ENCODE results near the gene BACE2.
"Not testable (repeated sequence)": the region's sequence is repeated elsewhere in the genome, so short reads cannot be mapped to it uniquely, and the experiment has no call there.

Gene BACE2

GRCh38 chr21:41186755-41187536 is 19.0 kb downstream of the BACE2 start:
- no peak for DNase-seq

- DNase-seq = no peak
Observed at GRCh38 chr21:41187537-41188025, 19.6 kb downstream of the BACE2 start.

- DNase-seq = no peak
Observed at GRCh38 chr21:41188486-41189149, 20.7 kb downstream of the BACE2 start.

GRCh38 chr21:41189150-41189745 is 21.3 kb downstream of the BACE2 start:
- no peak for DNase-seq

GRCh38 chr21:41192552-41192951 is 24.6 kb downstream of the BACE2 start:
- not testable (repeated sequence) for DNase-seq

- DNase-seq = no peak
Observed at GRCh38 chr21:41195311-41195710, 27.4 kb downstream of the BACE2 start.

- no peak for DNase-seq
Observed at GRCh38 chr21:41196993-41197392, 29.0 kb downstream of the BACE2 start.

- DNase-seq = no peak
Observed at GRCh38 chr21:41197582-41197981, 29.6 kb downstream of the BACE2 start.

GRCh38 chr21:41198647-41199046 is 30.7 kb downstream of the BACE2 start:
- DNase-seq = not testable (repeated sequence)

- no peak for DNase-seq
Observed at GRCh38 chr21:41199123-41199522, 31.2 kb downstream of the BACE2 start.

- no peak for DNase-seq
Observed at GRCh38 chr21:41199588-41199987, 31.6 kb downstream of the BACE2 start.

- DNase-seq = no peak
Observed at GRCh38 chr21:41201385-41201784, 33.4 kb downstream of the BACE2 start.

GRCh38 chr21:41204736-41205135 is 36.8 kb downstream of the BACE2 start:
- DNase-seq = no peak

- no peak for DNase-seq
Observed at GRCh38 chr21:41207401-41208375, 39.7 kb downstream of the BACE2 start.

GRCh38 chr21:41208376-41208763 is 40.4 kb downstream of the BACE2 start:
- no peak for DNase-seq

- no peak for DNase-seq
Observed at GRCh38 chr21:41209016-41209619, 41.2 kb downstream of the BACE2 start.

- no peak for DNase-seq
Observed at GRCh38 chr21:41210426-41211059, 42.6 kb downstream of the BACE2 start.

GRCh38 chr21:41211060-41211805 is 43.3 kb downstream of the BACE2 start:
- DNase-seq = no peak

GRCh38 chr21:41213021-41213420 is 45.1 kb downstream of the BACE2 start:
- no peak for DNase-seq

GRCh38 chr21:41215856-41216408 is 48.0 kb downstream of the BACE2 start:
- no peak for DNase-seq

- DNase-seq = no peak
Observed at GRCh38 chr21:41216486-41216885, 48.5 kb downstream of the BACE2 start.

Data from T1000 (cell line).